SK-N-SH treated with all-trans-retinoic acid at 6 μM for 48 hours (cell line): Measurements from ENCODE around the gene FOXL2NB.

Experiments
- BACH2 ChIP-seq: fragments of 250-450 bp; sonication (Bioruptor Pico); IDR thresholded peaks from 2 replicates; pipeline ENCODE4 v1.9.0; 2021; ENCODE audit warnings: mild to moderate bottlenecking, borderline replicate concordance
- CSDC2 ChIP-seq: fragments of 250-450 bp; sonication (Bioruptor Pico); IDR thresholded peaks from 2 replicates; pipeline ENCODE4 v1.5.0; 2020; ENCODE audit warnings: mild to moderate bottlenecking, moderate library complexity
- GLIS3 ChIP-seq: fragments of 250-450 bp; sonication (Bioruptor Pico); IDR thresholded peaks from 2 replicates; pipeline ENCODE4 v1.5.0; 2020; ENCODE audit warnings: mild to moderate bottlenecking, moderate library complexity
- RARB ChIP-seq: fragments of 250-450 bp; sonication (Bioruptor Pico); IDR thresholded peaks from 2 replicates; pipeline ENCODE4 v1.8.0; 2021; ENCODE audit warnings: mild to moderate bottlenecking, moderate library complexity
- ZFP3 ChIP-seq: fragments of 250-450 bp; sonication (Bioruptor Pico); IDR thresholded peaks from 2 replicates; pipeline ENCODE4 v1.5.0; 2020; ENCODE audit warnings: mild to moderate bottlenecking, moderate library complexity
- ZFP30 ChIP-seq: fragments of 450-650 bp; formaldehyde crosslinking; IDR thresholded peaks from 2 replicates; pipeline ENCODE4 v1.5.0; 2022; ENCODE audit warnings: mild to moderate bottlenecking, moderate library complexity
- TF ChIP-seq, protein P1 (sequence below): fragments of 250-450 bp; sonication (Bioruptor Pico); IDR thresholded peaks from 2 replicates; pipeline ENCODE4 v1.8.0; 2020; ENCODE audit warnings: mild to moderate bottlenecking, moderate library complexity, borderline replicate concordance
- TF ChIP-seq, protein P2 (sequence below): fragments of 250-450 bp; sonication (Bioruptor Pico); IDR thresholded peaks from 2 replicates; pipeline ENCODE4 v1.8.0; 2021; ENCODE audit warnings: low read depth, mild to moderate bottlenecking, moderate library complexity, borderline replicate concordance

DNA sequence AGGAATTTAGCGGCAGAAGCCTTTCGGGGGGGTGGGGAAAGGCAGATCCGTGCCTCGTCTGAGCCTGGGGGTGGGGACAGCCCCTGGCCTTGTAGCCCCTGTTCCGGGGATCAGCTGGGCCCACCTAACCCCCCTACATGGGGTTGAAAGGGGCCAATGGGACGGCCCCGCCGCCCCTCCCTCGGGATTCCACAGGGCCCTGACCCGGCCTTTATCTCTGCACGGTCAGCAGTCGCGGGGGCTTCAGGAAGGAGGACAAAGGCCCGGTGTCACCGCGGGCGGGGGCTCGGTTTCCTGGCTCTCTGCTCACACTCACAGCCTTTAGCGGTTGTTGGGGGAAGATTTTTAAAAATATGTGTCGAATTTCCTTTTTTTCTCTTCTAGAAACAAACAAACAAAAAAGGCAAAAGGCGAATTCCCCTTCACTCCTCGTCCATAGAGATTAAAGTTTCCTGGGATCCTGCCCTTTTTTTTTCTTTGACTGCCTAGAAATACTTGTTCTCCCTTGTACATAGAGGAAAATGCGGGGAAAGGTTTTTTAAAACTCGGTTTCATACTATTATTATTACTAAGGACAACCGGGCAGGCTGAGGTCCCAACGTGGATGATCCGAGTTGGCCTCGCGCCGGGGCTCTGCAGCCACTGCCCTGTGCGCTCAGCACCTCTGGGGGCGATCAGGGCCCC, 8.0 kb upstream of the FOXL2NB start:
- TF ChIP-seq, protein P1, sequence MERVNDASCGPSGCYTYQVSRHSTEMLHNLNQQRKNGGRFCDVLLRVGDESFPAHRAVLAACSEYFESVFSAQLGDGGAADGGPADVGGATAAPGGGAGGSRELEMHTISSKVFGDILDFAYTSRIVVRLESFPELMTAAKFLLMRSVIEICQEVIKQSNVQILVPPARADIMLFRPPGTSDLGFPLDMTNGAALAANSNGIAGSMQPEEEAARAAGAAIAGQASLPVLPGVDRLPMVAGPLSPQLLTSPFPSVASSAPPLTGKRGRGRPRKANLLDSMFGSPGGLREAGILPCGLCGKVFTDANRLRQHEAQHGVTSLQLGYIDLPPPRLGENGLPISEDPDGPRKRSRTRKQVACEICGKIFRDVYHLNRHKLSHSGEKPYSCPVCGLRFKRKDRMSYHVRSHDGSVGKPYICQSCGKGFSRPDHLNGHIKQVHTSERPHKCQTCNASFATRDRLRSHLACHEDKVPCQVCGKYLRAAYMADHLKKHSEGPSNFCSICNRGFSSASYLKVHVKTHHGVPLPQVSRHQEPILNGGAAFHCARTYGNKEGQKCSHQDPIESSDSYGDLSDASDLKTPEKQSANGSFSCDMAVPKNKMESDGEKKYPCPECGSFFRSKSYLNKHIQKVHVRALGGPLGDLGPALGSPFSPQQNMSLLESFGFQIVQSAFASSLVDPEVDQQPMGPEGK (CRISPR knock-in tag), result no peak
- TF ChIP-seq ZFP30 (CRISPR knock-in tag) (no peak), CSDC2 (CRISPR knock-in tag) (no peak), BACH2 (CRISPR knock-in tag) (no peak), ZFP3 (CRISPR knock-in tag) (no peak), GLIS3 (no peak), RARB (no peak)
- TF ChIP-seq, protein P2, sequence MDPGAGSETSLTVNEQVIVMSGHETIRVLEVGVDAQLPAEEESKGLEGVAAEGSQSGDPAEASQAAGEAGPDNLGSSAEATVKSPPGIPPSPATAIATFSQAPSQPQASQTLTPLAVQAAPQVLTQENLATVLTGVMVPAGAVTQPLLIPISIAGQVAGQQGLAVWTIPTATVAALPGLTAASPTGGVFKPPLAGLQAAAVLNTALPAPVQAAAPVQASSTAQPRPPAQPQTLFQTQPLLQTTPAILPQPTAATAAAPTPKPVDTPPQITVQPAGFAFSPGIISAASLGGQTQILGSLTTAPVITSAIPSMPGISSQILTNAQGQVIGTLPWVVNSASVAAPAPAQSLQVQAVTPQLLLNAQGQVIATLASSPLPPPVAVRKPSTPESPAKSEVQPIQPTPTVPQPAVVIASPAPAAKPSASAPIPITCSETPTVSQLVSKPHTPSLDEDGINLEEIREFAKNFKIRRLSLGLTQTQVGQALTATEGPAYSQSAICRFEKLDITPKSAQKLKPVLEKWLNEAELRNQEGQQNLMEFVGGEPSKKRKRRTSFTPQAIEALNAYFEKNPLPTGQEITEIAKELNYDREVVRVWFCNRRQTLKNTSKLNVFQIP (CRISPR knock-in tag), result no peak
